Uterus (tissue), 2 donors: ENCODE data around the gene PPFIBP1.

Source experiments
- CTCF ChIP-seq, 4 experiments: fragments of 200-600 bp in 2 of 4; fragments of 450-650 bp in 2 of 4; sonication (generic) in 2 of 4; IDR thresholded peaks; one replicate each; pipeline ENCODE4 v1.5.1; 2016 to 2019; ENCODE audit warnings: antibody characterized with exemption in 4 of 4, mild to moderate bottlenecking in 2 of 4, moderate library complexity in 1 of 4
- POLR2A ChIP-seq, 2 donors: fragments of 450-650 bp; IDR thresholded peaks; one replicate each; pipeline ENCODE4 v1.6.1; 2016; ENCODE audit warnings: antibody characterized with exemption in 2 of 2, mild to moderate bottlenecking in 1 of 2, moderate library complexity in 1 of 2

- TF ChIP-seq CTCF (IDR thresholded peaks at IDR 0.05) (no peak), POLR2A (IDR thresholded peaks at IDR 0.05) (no peak)
These were observed 29.0 kb downstream of the PPFIBP1 start for GRCh38 chr12:27552886-27553560.
